GM13977 (cell line): Measurements from ENCODE around the gene COBLL1.

Source experiments
- DNase-seq: peaks from one replicate; pipeline ENCODE4 v3.0.0; 2012; ENCODE audit warnings: low spot score
- in situ Hi-C: fragments of 300-500 bp; cut with MboI; formaldehyde crosslinking; loops from one replicate; pipeline ENCODE4 v1.12.0; 2022; ENCODE audit warnings: low sequenced_read_pairs, low pct_unique_long_range_greater_than_20kb, mixed read lengths, inconsistent platforms; ENCODE audit not compliant: unreplicated experiment
- TF ChIP-seq, protein P1 (sequence below): IDR thresholded peaks from 2 replicates; pipeline ENCODE4 v1.5.1; 2012; ENCODE audit warnings: mild to moderate bottlenecking, control low read depth; ENCODE audit not compliant: insufficient read depth; ENCODE audit errors: extremely low read depth, missing control alignments

Gene COBLL1

DNA sequence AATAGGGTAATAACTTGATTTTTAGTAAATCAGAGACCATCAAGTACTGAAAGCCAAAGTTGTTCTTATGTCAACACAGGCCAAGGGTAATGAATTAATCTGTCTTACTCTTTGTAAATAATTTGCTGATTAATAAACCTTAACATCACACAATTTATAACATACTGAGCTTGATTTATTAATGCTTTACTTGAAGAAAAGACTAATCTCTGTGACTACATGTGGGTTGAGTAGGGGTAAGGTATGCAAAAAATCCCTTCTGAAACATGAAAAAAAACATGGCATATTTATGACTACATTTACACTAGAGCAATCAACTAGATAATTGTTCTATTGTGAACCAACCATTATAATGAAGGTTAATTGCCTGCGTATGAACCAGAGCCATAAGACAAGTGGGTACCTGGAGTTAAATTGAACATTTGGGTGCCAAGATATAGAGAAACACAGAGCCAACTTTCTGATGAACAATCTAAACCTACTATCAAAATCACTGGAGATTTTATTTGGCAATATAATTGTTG lies 152.7 kb downstream of the COBLL1 start:
- DNase-seq: no peak
- in situ Hi-C loops: no loop called here

DNA sequence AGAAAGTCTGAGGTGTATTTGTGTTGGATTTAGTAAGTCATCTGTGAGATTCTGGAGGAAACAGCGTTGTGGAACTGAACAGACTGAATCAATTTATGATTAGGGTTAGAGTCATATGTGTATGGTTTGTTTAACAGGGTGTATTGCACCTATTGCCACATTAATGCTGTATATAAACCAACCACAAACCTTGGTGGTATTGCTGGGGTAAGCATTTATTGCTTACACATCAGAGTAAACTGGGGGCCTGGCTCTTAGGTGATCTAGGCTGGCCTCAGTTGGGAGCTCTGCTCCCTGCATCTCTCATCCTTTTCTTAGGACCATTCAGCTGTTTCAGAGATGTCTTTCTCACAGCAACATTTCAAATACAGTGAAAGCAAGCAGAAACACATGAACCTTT lies 160.6 kb downstream of the COBLL1 start:
- TF ChIP-seq, protein P1, sequence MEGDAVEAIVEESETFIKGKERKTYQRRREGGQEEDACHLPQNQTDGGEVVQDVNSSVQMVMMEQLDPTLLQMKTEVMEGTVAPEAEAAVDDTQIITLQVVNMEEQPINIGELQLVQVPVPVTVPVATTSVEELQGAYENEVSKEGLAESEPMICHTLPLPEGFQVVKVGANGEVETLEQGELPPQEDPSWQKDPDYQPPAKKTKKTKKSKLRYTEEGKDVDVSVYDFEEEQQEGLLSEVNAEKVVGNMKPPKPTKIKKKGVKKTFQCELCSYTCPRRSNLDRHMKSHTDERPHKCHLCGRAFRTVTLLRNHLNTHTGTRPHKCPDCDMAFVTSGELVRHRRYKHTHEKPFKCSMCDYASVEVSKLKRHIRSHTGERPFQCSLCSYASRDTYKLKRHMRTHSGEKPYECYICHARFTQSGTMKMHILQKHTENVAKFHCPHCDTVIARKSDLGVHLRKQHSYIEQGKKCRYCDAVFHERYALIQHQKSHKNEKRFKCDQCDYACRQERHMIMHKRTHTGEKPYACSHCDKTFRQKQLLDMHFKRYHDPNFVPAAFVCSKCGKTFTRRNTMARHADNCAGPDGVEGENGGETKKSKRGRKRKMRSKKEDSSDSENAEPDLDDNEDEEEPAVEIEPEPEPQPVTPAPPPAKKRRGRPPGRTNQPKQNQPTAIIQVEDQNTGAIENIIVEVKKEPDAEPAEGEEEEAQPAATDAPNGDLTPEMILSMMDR: no peak
- DNase-seq: no peak
- in situ Hi-C loops: no loop called here

More for the DNA sequence above, 152.7 kb downstream of the COBLL1 start:
- TF ChIP-seq, protein P1: no peak

DNA sequence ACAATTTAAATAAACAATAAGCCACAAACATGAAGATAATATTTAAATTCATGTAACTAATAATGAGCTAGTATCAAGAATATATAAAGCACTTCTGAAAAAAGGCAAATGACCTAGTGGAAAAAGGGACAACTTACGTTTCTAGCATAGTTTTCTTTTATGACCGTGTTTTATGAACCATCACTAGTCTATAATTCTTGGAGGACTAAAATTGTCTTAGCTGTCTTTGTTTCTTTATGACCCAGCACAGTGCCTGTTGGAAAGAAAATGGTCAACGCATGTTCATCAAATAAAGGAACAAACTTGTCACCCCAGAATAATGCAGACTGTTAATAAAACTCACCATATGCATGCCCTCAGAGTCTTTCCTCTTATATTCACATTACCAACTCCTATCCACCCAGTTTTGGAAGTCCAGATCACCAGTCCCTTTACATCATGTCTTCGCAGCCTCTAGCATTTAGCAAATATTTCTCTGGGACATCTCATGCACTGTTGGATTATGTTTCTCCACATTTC lies 162.9 kb downstream of the COBLL1 start:
- TF ChIP-seq, protein P1: no peak
- no peak for DNase-seq
- in situ Hi-C loops: no loop called here

DNA sequence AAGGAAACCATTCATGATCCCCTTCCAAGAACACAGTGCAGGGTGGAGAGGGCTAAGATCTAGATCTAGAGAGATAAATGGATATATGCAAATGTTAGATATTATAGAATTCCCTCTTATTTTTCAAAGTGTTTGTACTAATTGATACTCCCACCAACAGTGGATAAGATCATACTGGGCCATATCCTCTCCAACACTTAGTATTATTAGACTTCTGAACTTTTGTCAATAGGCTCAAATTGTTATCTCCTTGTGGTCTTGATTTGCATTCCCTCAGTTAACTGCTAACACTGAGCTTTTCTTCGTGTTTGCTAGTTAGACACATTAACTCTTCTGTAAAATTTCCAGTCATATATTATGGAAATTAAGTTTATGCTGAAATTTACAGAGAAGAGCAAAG lies 163.9 kb downstream of the COBLL1 start:
- in situ Hi-C loops: no loop called here
- DNase-seq: no peak
- TF ChIP-seq, protein P1: no peak

DNA sequence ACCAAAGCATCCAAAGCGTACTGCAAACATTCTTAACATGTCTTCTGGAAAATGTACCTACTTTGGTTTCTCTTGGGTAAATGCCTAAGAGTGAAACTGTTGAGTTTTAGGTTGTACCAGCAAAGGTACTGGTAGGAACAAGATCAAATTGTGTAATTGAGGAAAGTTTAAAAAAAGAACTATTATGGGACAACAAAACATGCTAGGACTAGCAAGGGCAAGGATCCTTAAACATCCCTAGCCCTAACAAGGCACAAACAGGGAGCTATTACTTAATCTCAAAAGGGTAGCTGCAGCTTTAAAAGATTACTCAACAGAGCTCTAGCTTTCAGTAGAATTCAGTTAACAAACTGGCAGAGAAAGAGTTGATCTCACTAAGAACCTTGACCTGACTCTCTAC lies 164.4 kb downstream of the COBLL1 start:
- in situ Hi-C loops: no loop called here
- DNase-seq: no peak
- TF ChIP-seq, protein P1: no peak

DNA sequence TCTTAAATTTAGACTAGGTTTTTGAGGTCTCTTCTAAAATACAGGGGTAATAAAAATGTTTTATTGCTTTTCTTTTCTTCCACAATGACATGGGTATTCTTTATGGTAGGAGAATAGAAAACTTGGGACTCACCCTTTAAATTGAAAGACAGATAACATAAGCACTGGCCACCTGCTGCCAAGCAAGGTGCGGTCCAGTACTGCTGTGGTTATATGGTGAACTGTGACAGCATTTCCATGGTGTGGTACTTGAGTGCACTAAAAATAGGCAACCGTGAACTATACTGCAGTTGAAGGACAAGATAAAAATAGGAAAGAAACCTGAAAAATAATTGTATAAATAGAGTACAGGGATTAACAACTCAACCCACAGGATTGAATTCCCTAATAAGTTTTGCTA lies 165.9 kb downstream of the COBLL1 start:
- in situ Hi-C loops: no loop called here
- TF ChIP-seq, protein P1: no peak

DNA sequence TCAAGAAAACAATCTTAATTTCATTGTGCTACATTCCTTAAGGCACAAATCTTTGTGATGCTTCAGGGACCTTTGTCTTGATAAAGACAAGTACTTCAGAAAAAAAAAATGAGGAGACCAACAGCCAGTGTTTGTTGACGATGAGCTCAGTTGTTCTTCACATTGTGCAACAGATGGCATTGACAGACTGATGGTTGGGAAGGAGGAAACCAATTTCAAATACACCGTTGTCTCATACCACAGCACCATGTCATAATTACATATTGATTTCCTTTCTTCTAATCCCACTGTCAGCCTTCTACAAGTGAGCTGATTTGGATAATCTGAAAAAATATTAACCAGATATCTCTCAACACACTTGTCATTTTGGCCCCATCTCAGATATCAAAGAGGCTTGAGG lies 166.6 kb downstream of the COBLL1 start:
- TF ChIP-seq, protein P1: no peak
- DNase-seq: no peak
- in situ Hi-C loops: no loop called here

More for the DNA sequence above, 165.9 kb downstream of the COBLL1 start:
- DNase-seq: no peak
